ENCODE data around the gene CALHM4. TPM values are rescaled to one million over a fixed set of nuclear protein-coding genes. Genes with fewer than 3 reads are reported as not detected.

CALHM4 gene
- polyA plus RNA-seq, 1 donor, result 0.13 TPM

Other genes with a start within 250 kb of the CALHM4 start
- gene DSE, start 182.8 kb upstream of the CALHM4 start, polyA plus RNA-seq, result 16.8 TPM
- 7.8 TPM for gene CALHM6, start 92.4 kb upstream of the CALHM4 start, polyA plus RNA-seq
- 0.91 TPM for gene CALHM5, start 42.1 kb upstream of the CALHM4 start, polyA plus RNA-seq
- 0.18 TPM for gene TRAPPC3L, start 8.1 kb upstream of the CALHM4 start, polyA plus RNA-seq
- gene RWDD1, start 17.8 kb downstream of the CALHM4 start, polyA plus RNA-seq, result 48.6 TPM
- 0.70 TPM for gene RSPH4A, start 62.7 kb downstream of the CALHM4 start, polyA plus RNA-seq
- gene ZUP1, start 115.0 kb downstream of the CALHM4 start, polyA plus RNA-seq, result 17.7 TPM
- 8.9 TPM for gene KPNA5, start 127.5 kb downstream of the CALHM4 start, polyA plus RNA-seq
- 0.73 TPM for gene FAM162B, start 212.0 kb downstream of the CALHM4 start, polyA plus RNA-seq

Data from large intestine (tissue), 1 donor.